Pancreas (tissue), 10 donors: ENCODE measurements around the gene CDH13. TPM values are rescaled to one million over a fixed set of nuclear protein-coding genes. Genes with fewer than 3 reads are reported as not detected.

Source experiments
- ATAC-seq, 4 donors: fragments of 200-7000 bp; cut with Tn5 transposase; one replicate each; pipeline versions ENCODE4 v1.8.0 to v1.9.1; 2020; ENCODE audit warnings: mild to moderate bottlenecking in 4 of 4, moderate library complexity in 4 of 4
- DNase-seq, 6 donors: peaks; one replicate each; pipeline ENCODE4 v3.0.0-alpha.2; 2020
- FAIRE-seq: peaks from 2 replicates; lab custom pipeline; 2012; peaks lifted over from hg19 to GRCh38; lab: Jason Lieb, UNC
- H3K27ac ChIP-seq, 4 donors: fragments of 200-600 bp; sonication (generic); 1 replicate in 3 of 4; 2 replicates in 1 of 4; pipeline versions ENCODE4 v1.5.0 to v1.8.0; 2020
- H3K27me3 ChIP-seq, 4 donors: fragments of 200-600 bp; one replicate each; pipeline ENCODE4 v1.8.0; 2021
- H3K36me3 ChIP-seq, 3 donors: fragments of 200-600 bp; sonication (generic) in 1 of 3; one replicate each; pipeline versions ENCODE4 v1.5.0 to v1.8.0; 2020 to 2021
- H3K4me1 ChIP-seq, 3 donors: fragments of 200-600 bp; one replicate each; pipeline ENCODE4 v1.8.0; 2021
- H3K4me3 ChIP-seq, 4 donors: fragments of 200-600 bp; sonication (generic) in 2 of 4; one replicate each; pipeline versions ENCODE4 v1.5.0 to v1.8.0; 2020 to 2021
- H3K9me3 ChIP-seq, 4 donors: fragments of 200-600 bp; one replicate each; pipeline ENCODE4 v1.8.0; 2021
- CTCF ChIP-seq, 4 donors: fragments of 200-600 bp; sonication (generic) in 3 of 4; IDR thresholded peaks; one replicate each; pipeline versions ENCODE4 v1.5.0 to v1.8.0; 2021; ENCODE audit warnings: antibody characterized with exemption in 4 of 4
- WGBS, 2 donors: extraction: QIAGEN DNeasy Blood & Tissue Kit; methylation state at CpG; one replicate each; pipeline ENCODE4 v1.1.7; 2013; 5-methylcytosine and 5-hydroxymethylcytosine counted together
- intact Hi-C, 3 donors: fragments of 100-400 bp; cut with DNase I; formaldehyde crosslinking; loops; one replicate each; pipeline versions ENCODE4 v1.11.1 to v1.14.2; 2022
- polyA plus RNA-seq, 2 donors: library from polyadenylated mRNA; stranded (reverse); fragments of 200-250 nt; gene quantifications; one replicate each; pipeline ENCODE4 v1.2.3, GENCODE V29; 2013
- total RNA-seq, 6 donors: library from RNA; stranded (reverse); fragmentation: NEBNext Ultra II Directional in 4 of 6; extraction: Animal tissue kit (Norgen Biotek cat#: 25700) in 4 of 6; gene quantifications; one replicate each; pipeline versions ENCODE4 v1.2.1 to v1.2.4, GENCODE V29; 2021 to 2023
- donor health status: healthy with polysubstance abuse.
- donor health status: DM: no; HTN: no; CAD: no; lungs with moderate emphysema.
- donor health status: DM: no; HTN: no; CAD: no.
- donor health status: control.
- donor health status: control.
- donor health status: Bipolar disorder and iron deficiency.
- donor health status: DM: yes; HTN: yes; CAD: no.
- donor health status: DM: no; HTN: no; CAD: no.
- donor health status: DM: no; HTN: no; CAD: no.
- donor health status: DM: yes; HTN: yes; CAD: no.

Gene CDH13
- total and polyA plus RNA-seq, 8 donors, result 0.12 to 1.0 (median 0.37) TPM

- ATAC-seq (no peak), DNase-seq (no peak), FAIRE-seq (no peak)
- no peaks in the 10 kb centered on the region for H3K36me3 ChIP-seq
- H3K4me1 ChIP-seq, result no peaks in the 10 kb centered on the region
- no peak for TF ChIP-seq CTCF (IDR thresholded peaks at IDR 0.05)
- no peaks in the 10 kb centered on the region for H3K9me3 ChIP-seq
- intact Hi-C loops, result no loop called here
- no peak overlapping the region for H3K27ac ChIP-seq
- H3K4me3 ChIP-seq, result no peak overlapping the region
- peaks cover 0 to 2% (median 0%) of the 10 kb centered on the region in 4 donors for H3K27me3 ChIP-seq
- WGBS, 2 donors, result 43 to 48% methylated on average over 2 of the region's 2 CpGs
Observed at GRCh38 chr16:83724585-83724984, 1097.8 kb downstream of the CDH13 start.

GRCh38 chr16:83725313-83725712 lies 1098.5 kb downstream of the CDH13 start:
- Histone ChIP-seq H3K4me1 (no peaks in the 10 kb centered on the region), H3K9me3 (no peaks in the 10 kb centered on the region), H3K27me3 (peaks cover 0 to 2% (median 0%) of the 10 kb centered on the region in 4 donors), H3K36me3 (no peaks in the 10 kb centered on the region), H3K4me3 (no peak overlapping the region), H3K27ac (no peak overlapping the region)
- ATAC-seq, result no peak
- no peak for FAIRE-seq
- no peak for DNase-seq
- no peak for TF ChIP-seq CTCF (IDR thresholded peaks at IDR 0.05)
- 57 to 70% methylated on average over 9 of the region's 9 CpGs for WGBS, 2 donors
- intact Hi-C loops, result no loop called here

GRCh38 chr16:83727018-83727417 lies 1100.2 kb downstream of the CDH13 start:
- Histone ChIP-seq H3K27me3 (peaks cover 0 to 2% (median 0%) of the 10 kb centered on the region in 4 donors), H3K4me3 (no peak overlapping the region), H3K27ac (no peak overlapping the region), H3K4me1 (no peaks in the 10 kb centered on the region), H3K9me3 (no peaks in the 10 kb centered on the region), H3K36me3 (no peaks in the 10 kb centered on the region)
- no peak for TF ChIP-seq CTCF (IDR thresholded peaks at IDR 0.05)
- intact Hi-C loops, result no loop called here
- no peak for FAIRE-seq
- 62 to 70% methylated on average over 10 of the region's 10 CpGs for WGBS, 2 donors
- DNase-seq, result no peak
- ATAC-seq, result peak in 2 of 4 donors; percentile 29 to 48

- FAIRE-seq (no peak), ATAC-seq (no peak), DNase-seq (no peak)
- H3K36me3 ChIP-seq, result no peaks in the 10 kb centered on the region
- H3K4me3 ChIP-seq, result no peak overlapping the region
- H3K27ac ChIP-seq, result no peak overlapping the region
- intact Hi-C loops, result no loop called here
- no peaks in the 10 kb centered on the region for H3K9me3 ChIP-seq
- peaks cover 0 to 2% (median 0%) of the 10 kb centered on the region in 4 donors for H3K27me3 ChIP-seq
- TF ChIP-seq CTCF (IDR thresholded peaks at IDR 0.05), result no peak
- WGBS, 2 donors, result 66 to 73% methylated on average over 18 of the region's 18 CpGs
- no peaks in the 10 kb centered on the region for H3K4me1 ChIP-seq
Observed at GRCh38 chr16:83727751-83728352, 1101.1 kb downstream of the CDH13 start.

GRCh38 chr16:83728492-83728891 lies 1101.7 kb downstream of the CDH13 start:
- no peak for FAIRE-seq
- intact Hi-C loops, result no loop called here
- 23 to 32% methylated on average over 6 of the region's 6 CpGs for WGBS, 2 donors
- Histone ChIP-seq H3K4me3 (no peak overlapping the region), H3K27me3 (peaks cover 0 to 2% (median 0%) of the 10 kb centered on the region in 4 donors), H3K27ac (no peak overlapping the region), H3K4me1 (no peaks in the 10 kb centered on the region), H3K9me3 (no peaks in the 10 kb centered on the region), H3K36me3 (no peaks in the 10 kb centered on the region)
- no peak for ATAC-seq
- DNase-seq, result no peak
- no peak for TF ChIP-seq CTCF (IDR thresholded peaks at IDR 0.05)
